ENCODE measurements around the gene TRIO.

TRIO gene

GRCh38 chr5:14270209-14270702 lies 127.1 kb downstream of the TRIO start:
- DNase-seq: no peak

GRCh38 chr5:14272548-14273205 lies 129.5 kb downstream of the TRIO start:
- DNase-seq: no peak

DNA sequence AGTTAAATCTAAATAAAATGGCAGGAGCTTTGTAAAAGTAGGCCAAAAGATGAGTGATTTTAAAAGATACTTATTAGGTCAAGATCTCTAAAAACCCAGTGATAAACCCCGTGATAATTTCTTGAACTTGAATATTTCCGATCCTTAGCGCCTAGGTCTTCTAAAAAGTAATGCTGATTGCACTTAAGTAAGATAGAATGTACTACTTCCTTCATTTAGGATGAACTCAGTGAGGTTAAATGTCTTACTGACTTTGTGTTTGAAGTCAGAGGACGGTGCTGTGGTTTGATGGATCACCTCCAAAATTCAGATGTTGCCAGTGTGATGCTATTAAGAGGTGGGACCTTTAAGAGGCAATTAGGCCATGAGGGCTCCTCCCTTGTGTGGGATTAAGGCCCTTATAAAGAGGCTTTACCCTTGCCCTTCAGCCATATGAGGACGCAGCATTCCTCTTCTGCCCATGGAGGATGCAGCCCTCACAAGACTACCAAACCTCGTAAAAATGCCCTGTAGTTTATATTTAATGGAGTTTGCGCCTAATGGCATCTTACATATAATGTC lies 130.1 kb downstream of the TRIO start:
- DNase-seq: no peak

GRCh38 chr5:14276380-14276779 lies 133.2 kb downstream of the TRIO start:
- no peak for DNase-seq

DNA sequence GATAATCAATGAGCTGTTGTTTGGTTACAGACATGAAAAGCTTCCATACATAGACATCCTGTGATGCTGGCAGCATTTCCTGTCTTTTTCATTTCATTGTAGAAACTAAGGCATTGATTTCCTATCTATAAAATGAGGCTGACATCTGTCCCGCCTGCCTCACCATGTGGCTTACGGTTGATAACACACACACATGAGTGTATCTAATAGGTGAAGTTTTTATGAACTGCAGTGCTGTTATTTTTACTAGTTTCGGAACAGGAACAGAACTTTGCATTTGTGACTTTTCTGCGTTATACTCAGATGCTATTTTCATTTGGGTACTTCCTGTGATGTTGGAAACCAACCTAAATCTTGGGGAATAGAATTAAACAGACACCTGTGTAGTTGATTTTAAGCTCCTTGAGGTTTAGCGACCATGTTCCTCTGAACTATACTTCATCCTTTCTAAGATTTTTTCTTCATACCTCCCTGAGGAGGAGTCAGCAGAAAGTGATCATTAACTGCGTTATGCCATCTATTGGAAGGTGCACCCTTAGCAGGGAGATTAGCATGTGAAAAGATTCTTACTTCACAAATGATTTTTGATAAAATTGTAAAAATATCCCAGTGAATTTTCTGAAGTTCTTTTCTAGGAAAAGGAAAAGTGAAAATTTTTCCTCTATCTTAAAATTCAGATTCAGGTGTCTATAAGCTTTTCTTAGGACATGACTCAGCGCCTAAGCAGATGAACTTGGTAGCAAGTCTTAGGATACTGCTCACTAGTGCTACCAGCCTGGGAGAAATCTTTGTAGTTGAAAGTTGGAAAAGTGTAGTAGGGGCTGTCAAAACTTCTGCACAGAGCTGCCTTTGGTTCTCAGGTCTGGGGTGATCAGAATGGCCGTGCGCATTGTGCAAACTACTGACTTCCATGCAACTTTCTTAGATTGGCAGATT lies 134.5 kb downstream of the TRIO start:
- no peak for DNase-seq

DNA sequence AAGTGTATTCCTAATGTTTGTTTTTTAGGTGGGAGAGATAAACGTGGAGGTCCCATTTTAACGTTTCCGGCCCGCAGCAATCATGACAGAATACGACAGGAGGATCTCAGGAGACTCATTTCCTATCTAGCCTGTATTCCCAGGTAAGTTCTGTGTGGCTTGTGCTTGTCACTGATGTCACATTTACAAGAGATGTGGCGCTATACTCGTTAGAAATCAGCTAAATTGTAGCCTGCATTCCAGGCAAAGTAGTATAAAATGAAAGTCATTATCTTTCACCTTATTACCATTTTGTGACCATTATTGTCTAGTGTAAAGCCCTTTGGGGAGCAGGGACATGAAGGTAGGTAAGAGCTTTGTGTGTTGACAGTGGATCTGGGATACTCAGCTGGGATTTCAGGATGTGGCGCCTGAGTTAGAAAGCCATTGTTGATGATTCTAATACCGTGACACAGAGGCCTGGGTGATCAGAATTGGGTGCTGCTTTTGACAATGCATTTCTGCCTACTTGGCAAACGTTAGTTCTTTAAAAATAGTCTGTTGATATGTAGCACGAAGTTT lies 137.2 kb downstream of the TRIO start:
- no peak for DNase-seq

- DNase-seq: no peak
These were observed 138.6 kb downstream of the TRIO start for GRCh38 chr5:14281746-14282181.

DNA sequence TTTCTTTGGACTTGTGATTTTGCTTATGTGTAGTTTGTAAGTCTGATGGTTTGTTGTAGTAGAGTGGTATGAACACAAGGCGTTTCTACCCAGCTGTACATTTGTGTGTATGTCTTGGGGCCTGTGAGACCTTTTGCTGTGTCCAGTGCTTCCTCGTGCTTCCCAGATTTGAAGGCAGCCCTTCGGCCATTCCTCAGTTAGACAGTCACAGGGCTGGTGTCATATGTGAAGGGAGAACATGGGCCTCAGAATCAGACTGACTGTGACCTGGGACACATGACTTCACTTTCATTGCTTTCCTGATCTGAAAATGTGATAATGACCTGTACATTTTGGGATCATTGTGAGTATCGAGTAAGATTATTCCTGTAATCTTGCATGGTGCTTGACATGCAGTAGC lies 140.0 kb downstream of the TRIO start:
- no peak for DNase-seq

DNA sequence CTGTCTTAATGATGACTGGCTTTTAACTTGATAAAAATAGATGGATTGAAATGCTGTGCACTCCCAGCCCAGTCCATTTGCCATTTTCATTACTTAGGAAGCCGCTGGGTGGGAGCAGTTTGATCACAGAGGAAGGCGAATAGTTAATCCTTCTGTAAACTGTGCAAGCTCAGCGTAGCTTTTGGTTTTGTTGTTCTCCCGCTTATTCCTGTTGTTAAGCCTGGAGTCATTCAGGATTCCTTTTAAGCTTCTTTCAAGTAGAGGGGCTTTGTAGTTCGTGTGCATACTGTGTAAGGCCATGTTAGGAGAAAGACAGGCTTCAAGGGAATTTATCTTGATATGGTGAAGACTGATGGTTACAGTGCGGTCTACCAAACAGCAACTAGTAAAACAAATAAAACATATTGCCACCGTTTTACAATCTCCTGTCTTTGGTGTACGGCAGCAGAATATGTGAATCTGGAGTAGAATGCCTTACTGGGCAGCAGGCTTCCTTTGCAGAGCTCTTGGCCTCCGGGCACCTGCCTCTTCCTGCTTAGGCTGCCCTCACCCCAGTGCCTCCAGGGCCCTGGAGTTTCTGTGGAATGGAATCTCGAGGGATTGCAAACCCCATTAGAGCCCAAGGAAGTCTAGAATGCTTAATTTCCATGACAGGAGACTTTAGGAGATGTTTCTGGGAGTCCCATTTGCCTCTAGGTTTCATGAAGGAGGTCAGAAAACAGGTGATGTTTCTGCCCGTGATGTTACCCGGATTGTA lies 141.4 kb downstream of the TRIO start:
- no peak for DNase-seq

GRCh38 chr5:14286007-14286406 lies 142.9 kb downstream of the TRIO start:
- no peak for DNase-seq

DNA sequence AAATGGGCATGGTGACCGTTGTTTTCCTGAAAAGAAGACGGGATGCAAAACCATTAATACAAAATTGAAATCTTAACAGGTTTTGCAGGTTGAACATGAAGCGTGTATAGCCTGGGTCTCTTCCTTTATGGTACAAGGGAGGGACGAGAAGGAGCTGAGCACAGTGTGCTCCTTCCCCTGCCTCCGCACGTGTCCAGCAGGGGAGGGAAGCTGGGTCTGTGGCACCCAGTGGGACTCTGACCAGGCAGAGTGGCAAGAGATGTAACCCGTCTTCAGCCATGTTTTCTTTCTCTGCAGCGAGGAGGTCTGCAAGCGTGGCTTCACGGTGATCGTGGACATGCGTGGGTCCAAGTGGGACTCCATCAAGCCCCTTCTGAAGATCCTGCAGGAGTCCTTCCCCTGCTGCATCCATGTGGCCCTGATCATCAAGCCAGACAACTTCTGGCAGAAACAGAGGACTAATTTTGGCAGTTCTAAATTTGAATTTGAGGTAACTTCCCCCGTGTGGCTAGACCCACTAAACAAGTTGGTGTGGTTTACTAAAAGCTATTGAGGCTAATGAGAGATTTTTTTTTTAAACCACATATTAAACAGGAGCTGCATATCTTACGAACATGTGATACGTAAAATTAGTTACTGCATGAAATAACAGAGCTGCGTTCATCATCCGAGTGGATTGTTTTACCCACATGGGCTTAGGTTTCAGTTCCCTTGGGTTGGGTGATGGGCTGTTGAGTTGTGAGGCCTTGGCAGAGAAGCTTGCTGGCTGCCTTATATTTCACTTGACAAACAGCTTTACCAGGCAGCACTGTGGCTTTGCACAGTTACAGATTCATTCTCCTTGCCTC lies 143.7 kb downstream of the TRIO start:
- DNase-seq: no peak

GRCh38 chr5:14292766-14293658 lies 149.9 kb downstream of the TRIO start:
- no peak for DNase-seq

DNA sequence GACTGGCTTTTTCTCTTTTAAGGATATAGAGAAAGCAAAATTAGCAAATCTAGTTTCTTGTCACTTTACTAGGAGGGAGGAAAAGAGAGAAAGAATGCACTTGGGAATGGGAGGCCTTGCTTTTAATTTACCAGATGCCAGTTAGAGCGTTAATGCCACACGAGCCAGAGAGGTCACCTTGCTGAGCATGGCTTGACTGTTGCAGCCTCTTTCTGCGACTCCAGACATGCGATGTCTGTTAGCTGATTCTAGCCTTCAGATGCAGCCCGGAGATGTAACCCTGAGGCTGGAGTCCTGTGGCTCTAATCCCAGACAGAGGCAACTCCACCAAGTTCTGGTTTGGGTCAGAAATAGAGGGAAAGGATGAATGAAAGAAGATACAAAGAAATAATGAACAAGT lies 152.5 kb downstream of the TRIO start:
- no peak for DNase-seq

GRCh38 chr5:14296533-14297331 lies 153.6 kb downstream of the TRIO start:
- no peak for DNase-seq

DNA sequence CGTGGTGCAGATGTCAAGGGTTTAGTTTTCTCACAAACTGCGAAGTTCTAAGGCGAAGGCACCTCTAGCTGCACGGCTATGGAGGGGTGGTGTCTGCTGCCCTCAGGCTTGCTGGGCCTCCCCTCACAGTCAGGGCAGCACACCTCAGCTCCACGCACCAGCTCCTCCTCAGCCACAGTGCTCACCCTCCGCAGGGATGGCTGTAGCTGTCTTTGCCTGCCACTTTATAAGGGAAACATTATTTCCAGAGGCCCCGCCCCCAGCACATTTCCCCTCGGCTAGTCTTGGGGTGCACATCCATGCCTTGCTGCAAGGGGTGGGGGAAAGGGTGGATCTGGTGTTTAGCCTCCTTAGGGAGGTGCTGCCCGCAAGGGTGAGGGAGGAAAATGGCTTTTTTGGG lies 154.6 kb downstream of the TRIO start:
- DNase-seq: no peak

GRCh38 chr5:14298126-14298847 lies 155.1 kb downstream of the TRIO start:
- DNase-seq: no peak

DNA sequence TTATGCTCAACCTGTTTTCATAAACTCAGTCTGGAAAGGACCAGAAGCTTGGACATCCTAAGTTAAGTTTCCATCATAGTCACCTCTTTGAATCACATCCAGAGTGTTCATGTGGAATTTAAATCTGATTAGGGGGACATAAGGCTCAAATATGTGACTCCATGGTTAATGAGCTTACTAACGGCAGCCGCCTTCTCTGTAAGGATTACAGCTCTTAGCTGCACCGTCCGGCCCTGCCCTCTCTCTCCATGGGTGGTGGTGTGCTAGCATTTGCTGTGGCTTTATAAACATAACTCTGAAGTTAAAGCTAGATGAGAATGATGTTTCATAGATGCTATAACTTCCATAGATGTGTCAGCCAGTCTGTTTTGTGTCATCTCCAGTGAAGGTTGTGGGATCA lies 156.5 kb downstream of the TRIO start:
- no peak for DNase-seq

DNA sequence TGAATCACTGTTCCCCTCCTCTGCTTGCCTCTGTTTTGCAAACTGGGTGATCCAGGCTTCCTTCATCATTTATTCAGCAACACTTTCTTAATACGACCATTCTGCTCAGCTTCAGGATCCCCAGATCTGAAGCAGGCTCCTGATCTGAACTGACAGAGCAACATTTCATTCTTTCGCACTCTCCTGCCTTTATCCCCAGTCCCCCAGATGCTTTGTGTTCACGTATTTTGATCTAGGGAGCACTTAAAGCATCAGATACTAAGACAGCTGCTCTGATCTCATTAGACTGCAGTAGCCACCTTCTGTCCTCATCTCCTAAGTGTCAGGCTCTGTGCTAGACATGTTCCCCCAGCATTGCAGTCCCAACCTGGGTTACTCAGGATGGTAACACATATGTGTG lies 158.0 kb downstream of the TRIO start:
- no peak for DNase-seq

GRCh38 chr5:14302330-14302729 lies 159.2 kb downstream of the TRIO start:
- no peak for DNase-seq

Data from SIG-M5 (cell line).